Measurements from ENCODE around the gene ELK4. TPM values are rescaled to one million over a fixed set of nuclear protein-coding genes. Genes with fewer than 3 reads are reported as not detected.

ELK4 gene
- total and polyA plus RNA-seq, 2 of the 4 experiments (the other 2 are of a cell fraction): 4.6 to 11.3 TPM

DNA sequence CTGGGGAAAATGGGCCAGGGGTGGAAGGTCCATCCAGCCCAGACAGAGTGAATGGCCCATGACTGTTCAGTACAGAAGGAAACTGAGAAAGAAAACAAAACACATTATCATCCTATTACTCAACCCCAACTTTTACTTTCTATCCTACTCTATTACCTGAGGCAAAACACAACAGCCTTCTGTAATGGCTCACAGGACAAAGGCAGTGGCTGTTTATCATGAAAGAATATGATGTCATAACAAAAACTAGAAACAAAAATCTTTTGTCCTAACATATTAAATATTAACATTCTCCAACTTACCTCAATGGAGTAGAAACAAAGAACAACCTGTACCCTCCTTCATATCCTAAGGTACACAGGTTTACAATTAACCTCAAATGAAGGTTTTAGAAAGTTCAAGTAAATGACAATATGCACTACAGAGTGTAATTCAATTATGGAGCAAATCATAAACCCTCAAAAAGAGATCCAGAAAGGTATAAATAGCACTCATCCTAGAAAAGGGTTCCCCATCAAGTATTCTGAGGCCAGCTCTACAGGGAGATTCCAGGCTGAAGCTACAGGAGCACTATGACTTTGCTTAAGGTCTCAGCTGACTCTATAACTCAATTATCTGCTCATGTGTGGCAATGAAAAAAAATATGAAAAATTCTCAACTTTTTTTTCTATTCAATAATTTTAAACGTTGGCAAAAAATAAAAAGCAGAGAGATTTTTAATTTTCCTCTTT is 15.1 kb downstream of the ELK4 start:
- Histone ChIP-seq H4K91ac (ENCODE audit: insufficient read depth, low read depth, low read length) (no peak overlapping the region), H3K23ac (ENCODE audit: low read depth, low read length) (no peak overlapping the region), H3K27me3 (ENCODE audit: control insufficient read depth, insufficient read depth, low read length) (no peaks in the 10 kb centered on the region), H2AK9ac (replicated peaks; ENCODE audit: low read depth, low read length, poor library complexity) (no peak overlapping the region), H4K5ac (ENCODE audit: low read depth, low read length) (no peak overlapping the region), H2AK5ac (ENCODE audit: low read depth, low read length) (no peak overlapping the region), H3K4me2 (ENCODE audit: low read depth, low read length) (no peak overlapping the region), H3K18ac (ENCODE audit: low read depth, low read length) (no peak overlapping the region), H3K9ac (ENCODE audit: low read depth, low read length) (no peak overlapping the region), H4K20me1 (ENCODE audit: insufficient read depth, low read length) (no peaks in the 10 kb centered on the region; the same call in 1 of the 2 replicates), H2AFZ (replicated peaks; ENCODE audit: low read length, poor library complexity) (no peak overlapping the region), H3K79me1 (ENCODE audit: low read depth in 1 of 2, low read length in 2 of 2) (peaks cover 32 to 50% of the 10 kb centered on the region in 2 experiments), H3K4me3 (ENCODE audit: insufficient read depth, low read depth, low read length) (no peak overlapping the region), H3K14ac (replicated peaks; ENCODE audit: low read depth, low read length) (no peak overlapping the region), H4K8ac (ENCODE audit: low read depth in 2 of 2, low read length in 2 of 2) (no peak overlapping the region), H3K4ac (ENCODE audit: low read depth, low read length) (no peak overlapping the region), H3K27ac (ENCODE audit: insufficient read depth, low read length) (no peak overlapping the region), H3K36me3 (ENCODE audit: control insufficient read depth, insufficient read depth, low read length) (peaks cover 35% of the 10 kb centered on the region), H2BK120ac (ENCODE audit: low read depth, low read length) (no peak overlapping the region), H3K56ac (ENCODE audit: extremely low read depth, insufficient read depth, low read length) (no peak overlapping the region), H2BK20ac (ENCODE audit: low read depth, low read length) (no peak overlapping the region), H3K9me3 (ENCODE audit: control insufficient read depth, insufficient read depth, low read length) (no peaks in the 10 kb centered on the region), H3K4me1 (ENCODE audit: control insufficient read depth, insufficient read depth, low read length) (no peaks in the 10 kb centered on the region; the same call in 1 of the 2 replicates), H2BK5ac (ENCODE audit: low read depth, low read length, poor library complexity, severe bottlenecking) (no peak overlapping the region), H2BK15ac (ENCODE audit: low read depth, low read length) (no peak overlapping the region), H3K9me1 (ENCODE audit: insufficient read depth, low read length) (peaks cover 6% of the 10 kb centered on the region; the same call in 1 of the 2 replicates)
- in situ Hi-C loops (cut with MboI; ENCODE audit: low sequenced_read_pairs): no loop called here
- ChIA-PET POLR2A (ENCODE audit: unreplicated experiment) (no interaction called here), CTCF (no interaction called here)
- intact Hi-C loops (cut with micrococcal nuclease): no loop called here
- DNase-seq: no peak
- dilution Hi-C loops (cut with HindIII; ENCODE audit: low sequenced_read_pairs, unreplicated experiment): no loop called here
- TF ChIP-seq SMC3 (IDR thresholded peaks at IDR 0.05; ENCODE audit: low read depth, low read length): no peak
- TF ChIP-seq NFE2L2 (IDR thresholded peaks at IDR 0.05; ENCODE audit: low read depth, low read length): no peak
- no peak for TF ChIP-seq CHD1 (IDR thresholded peaks at IDR 0.05; ENCODE audit: low read depth, low read length)
- no peak for TF ChIP-seq RCOR1 (IDR thresholded peaks at IDR 0.05; ENCODE audit: insufficient replicate concordance, low read length)
- no peak for TF ChIP-seq MAZ (IDR thresholded peaks at IDR 0.05; ENCODE audit: borderline replicate concordance, low read depth, low read length)
- no CpG with 5 or more reads among the region's 1 CpG for WGBS, 2 experiments (ENCODE audit: extremely low coverage in 2 of 2, insufficient read length in 1 of 2)
- no peak for ATAC-seq (ENCODE audit: low read depth)
- no TSS peak for BruUV-seq (replicated peaks)
